Measurements from ENCODE around the gene TRAF3IP3. TPM values are rescaled to one million over a fixed set of nuclear protein-coding genes. Genes with fewer than 3 reads are reported as not detected.

TRAF3IP3 gene
- polyA plus RNA-seq, 1 of the 3 experiments (the other 2 are of a cell fraction): 0.31 TPM

DNA sequence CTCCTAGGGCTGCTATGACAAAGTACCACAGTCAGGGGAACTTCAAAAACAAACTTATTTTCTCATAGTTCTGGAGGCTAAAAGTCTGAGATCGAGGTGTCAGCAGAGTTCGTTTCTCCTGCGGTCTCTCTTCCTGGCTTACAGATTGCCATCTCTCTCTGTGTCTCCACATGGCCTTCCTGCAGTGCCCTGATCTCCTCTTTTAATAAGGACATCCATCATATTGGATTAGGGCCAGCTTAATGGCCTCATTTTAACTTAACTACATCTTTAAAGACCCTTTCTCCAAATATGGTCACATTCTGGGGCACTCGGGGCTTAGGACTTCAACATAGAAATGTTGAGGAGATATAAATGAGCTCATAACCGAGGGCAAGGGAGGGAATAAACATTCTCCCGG, 16.3 kb downstream of the TRAF3IP3 start:
- WGBS (ENCODE audit: low lambda C conversion rate): 37% methylated on average over 6 of the region's 6 CpGs
- H3K36me3 ChIP-seq (replicated peaks in 1 of 2; ENCODE audit: control insufficient read depth in 1 of 2, insufficient read depth in 2 of 2, low read length in 1 of 2): no peaks in the 10 kb centered on the region
- DNase-seq: peak; percentile 53
- ChIA-PET POLR2A (interaction anchor here (1.3 kb wide), 1 partner anchor 11 kb away, joined by 3 read pairs; no protein-coding TSS in a partner anchor), CTCF (interaction anchor here (1.2 to 1.5 kb wide), 2 partner anchors 12 to 79 kb away, joined by 3 to 4 read pairs; no protein-coding TSS in a partner anchor)
- no peak overlapping the region for H3K9ac ChIP-seq
- H3K27me3 ChIP-seq (ENCODE audit: insufficient read depth): no peaks in the 10 kb centered on the region
- H4K20me1 ChIP-seq (ENCODE audit: insufficient read depth): no peaks in the 10 kb centered on the region
- no peak overlapping the region for H3K4me3 ChIP-seq (ENCODE audit: low read depth in 2 of 2, low read length in 1 of 2)
- no peaks in the 10 kb centered on the region for H3K9me3 ChIP-seq
- H3K27ac ChIP-seq (ENCODE audit: low read depth in 2 of 2, low read length in 1 of 2): no peak overlapping the region
- H3K9me2 ChIP-seq: no peaks in the 10 kb centered on the region
- TF ChIP-seq EP300 (IDR thresholded peaks at IDR 0.05; ENCODE audit: borderline replicate concordance in 1 of 2, low read depth in 1 of 2, low read length in 1 of 2) (peak in 1 of 2 experiments; percentile 48; a peak in 1 of 4 replicates), TCF12 (IDR thresholded peaks at IDR 0.05) (no peak), EZH2phosphoT487 (IDR thresholded peaks at IDR 0.05; ENCODE audit: borderline replicate concordance, low read depth) (no peak), GATA2 (CRISPR knock-in tag; IDR thresholded peaks at IDR 0.05) (peak; percentile 74)
- no peak overlapping the region for H2AFZ ChIP-seq (ENCODE audit: low read depth)
- no peak overlapping the region for H3K4me2 ChIP-seq
- H3F3A ChIP-seq (replicated peaks; ENCODE audit: insufficient read depth): peaks cover 37% of the 10 kb centered on the region
- H3K79me2 ChIP-seq (ENCODE audit: insufficient read depth): no peaks in the 10 kb centered on the region
- H3K4me1 ChIP-seq (ENCODE audit: control insufficient read depth in 1 of 2, insufficient read depth in 2 of 2, low read depth in 1 of 2, low read length in 1 of 2): peaks cover 18 to 36% of the 10 kb centered on the region in 2 experiments

DNA sequence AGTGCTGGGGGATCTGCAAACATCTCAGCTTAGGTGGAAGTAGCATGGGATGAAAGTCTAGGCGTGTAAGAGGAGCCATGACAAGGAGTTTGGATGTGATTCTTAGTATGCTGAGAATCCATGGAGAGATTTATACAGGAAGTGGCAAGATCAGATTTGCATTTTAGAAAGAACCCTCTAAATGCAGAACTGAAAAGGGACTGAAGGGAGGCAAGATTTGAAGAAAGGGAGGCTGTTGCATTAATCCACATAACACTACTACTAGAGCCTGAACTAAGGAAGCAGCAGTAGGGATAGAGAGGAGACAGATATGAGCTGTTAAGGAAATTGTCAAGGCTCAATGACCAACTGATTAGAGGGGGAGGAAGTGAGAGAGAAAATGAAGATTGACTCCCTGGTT, 18.7 kb downstream of the TRAF3IP3 start:
- no peak for DNase-seq

GRCh38 chr1:209775678-209776077, 19.8 kb downstream of the TRAF3IP3 start:
- no peaks in the 10 kb centered on the region for H3K9me3 ChIP-seq
- H3K9ac ChIP-seq: no peak overlapping the region
- no peaks in the 10 kb centered on the region for H3K27me3 ChIP-seq (ENCODE audit: insufficient read depth)
- no peak overlapping the region for H3K4me2 ChIP-seq
- H4K20me1 ChIP-seq (ENCODE audit: insufficient read depth): no peaks in the 10 kb centered on the region
- ChIA-PET POLR2A (no interaction called here), CTCF (interaction anchor here (2.7 kb wide), 1 partner anchor 48 kb away, joined by 11 read pairs; no protein-coding TSS in a partner anchor)
- no peak for DNase-seq
- no peaks in the 10 kb centered on the region for H3K79me2 ChIP-seq (ENCODE audit: insufficient read depth)
- H3K27ac ChIP-seq (ENCODE audit: low read depth in 2 of 2, low read length in 1 of 2): no peak overlapping the region
- TF ChIP-seq SMC3 (IDR thresholded peaks at IDR 0.05; ENCODE audit: low read depth, low read length): no peak
- TF ChIP-seq, protein P1, sequence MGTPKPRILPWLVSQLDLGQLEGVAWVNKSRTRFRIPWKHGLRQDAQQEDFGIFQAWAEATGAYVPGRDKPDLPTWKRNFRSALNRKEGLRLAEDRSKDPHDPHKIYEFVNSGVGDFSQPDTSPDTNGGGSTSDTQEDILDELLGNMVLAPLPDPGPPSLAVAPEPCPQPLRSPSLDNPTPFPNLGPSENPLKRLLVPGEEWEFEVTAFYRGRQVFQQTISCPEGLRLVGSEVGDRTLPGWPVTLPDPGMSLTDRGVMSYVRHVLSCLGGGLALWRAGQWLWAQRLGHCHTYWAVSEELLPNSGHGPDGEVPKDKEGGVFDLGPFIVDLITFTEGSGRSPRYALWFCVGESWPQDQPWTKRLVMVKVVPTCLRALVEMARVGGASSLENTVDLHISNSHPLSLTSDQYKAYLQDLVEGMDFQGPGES (IDR thresholded peaks at IDR 0.05; ENCODE audit: low read depth, low read length): no peak
- H2AFZ ChIP-seq (ENCODE audit: low read depth): no peak overlapping the region
- no peaks in the 10 kb centered on the region for H3K9me2 ChIP-seq
- peaks cover 9% of the 10 kb centered on the region for H3F3A ChIP-seq (replicated peaks; ENCODE audit: insufficient read depth)
- WGBS (ENCODE audit: low lambda C conversion rate): 50% methylated on average over 2 of the region's 2 CpGs
- H3K4me3 ChIP-seq (ENCODE audit: low read depth in 2 of 2, low read length in 1 of 2): no peak overlapping the region
- peaks cover 5 to 10% of the 10 kb centered on the region in 2 experiments; a peak in 2 of 4 replicates for H3K4me1 ChIP-seq (ENCODE audit: control insufficient read depth in 1 of 2, insufficient read depth in 2 of 2, low read depth in 1 of 2, low read length in 1 of 2)
- peaks cover 0 to 3% of the 10 kb centered on the region in 2 experiments for H3K36me3 ChIP-seq (replicated peaks in 1 of 2; ENCODE audit: control insufficient read depth in 1 of 2, insufficient read depth in 2 of 2, low read length in 1 of 2)

More for the DNA sequence above, 18.7 kb downstream of the TRAF3IP3 start:
- Histone ChIP-seq H3K9me3 (no peaks in the 10 kb centered on the region), H3K79me2 (ENCODE audit: insufficient read depth) (no peaks in the 10 kb centered on the region), H3K4me3 (ENCODE audit: low read depth in 2 of 2, low read length in 1 of 2) (no peak overlapping the region), H3K4me1 (ENCODE audit: control insufficient read depth in 1 of 2, insufficient read depth in 2 of 2, low read depth in 1 of 2, low read length in 1 of 2) (peaks cover 13 to 15% of the 10 kb centered on the region in 2 experiments; a peak in 3 of 4 replicates), H4K20me1 (ENCODE audit: insufficient read depth) (no peaks in the 10 kb centered on the region), H2AFZ (ENCODE audit: low read depth) (no peak overlapping the region), H3K27ac (ENCODE audit: low read depth in 2 of 2, low read length in 1 of 2) (no peak overlapping the region), H3K9ac (no peak overlapping the region), H3K36me3 (replicated peaks in 1 of 2; ENCODE audit: control insufficient read depth in 1 of 2, insufficient read depth in 2 of 2, low read length in 1 of 2) (peaks cover 0 to 2% of the 10 kb centered on the region in 2 experiments), H3K4me2 (no peak overlapping the region), H3K27me3 (ENCODE audit: insufficient read depth) (no peaks in the 10 kb centered on the region), H3K9me2 (no peaks in the 10 kb centered on the region), H3F3A (replicated peaks; ENCODE audit: insufficient read depth) (peaks cover 17% of the 10 kb centered on the region)
- WGBS (ENCODE audit: low lambda C conversion rate): 73% methylated on average over 1 of the region's 1 CpG
- ChIA-PET POLR2A (no interaction called here), CTCF (interaction anchor here (0.7 to 2.3 kb wide), 3 partner anchors 40 to 518 kb away, joined by 3 to 6 read pairs (median 3); no protein-coding TSS in a partner anchor)
- TF ChIP-seq, protein P2, sequence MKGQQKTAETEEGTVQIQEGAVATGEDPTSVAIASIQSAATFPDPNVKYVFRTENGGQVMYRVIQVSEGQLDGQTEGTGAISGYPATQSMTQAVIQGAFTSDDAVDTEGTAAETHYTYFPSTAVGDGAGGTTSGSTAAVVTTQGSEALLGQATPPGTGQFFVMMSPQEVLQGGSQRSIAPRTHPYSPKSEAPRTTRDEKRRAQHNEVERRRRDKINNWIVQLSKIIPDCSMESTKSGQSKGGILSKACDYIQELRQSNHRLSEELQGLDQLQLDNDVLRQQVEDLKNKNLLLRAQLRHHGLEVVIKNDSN (IDR thresholded peaks at IDR 0.05; ENCODE audit: borderline replicate concordance, low read depth): no peak
- TF ChIP-seq MAX (IDR thresholded peaks at IDR 0.05; ENCODE audit: low read depth) (no peak), RAD21 (IDR thresholded peaks at IDR 0.05; ENCODE audit: low read length) (no peak), MEF2A (IDR thresholded peaks at IDR 0.05; ENCODE audit: borderline replicate concordance, low read depth) (no peak), JUND (IDR thresholded peaks at IDR 0.05) (no peak)

All from SK-N-SH (cell line).